ENCODE measurements around the gene GPR158.

GPR158 gene

DNA sequence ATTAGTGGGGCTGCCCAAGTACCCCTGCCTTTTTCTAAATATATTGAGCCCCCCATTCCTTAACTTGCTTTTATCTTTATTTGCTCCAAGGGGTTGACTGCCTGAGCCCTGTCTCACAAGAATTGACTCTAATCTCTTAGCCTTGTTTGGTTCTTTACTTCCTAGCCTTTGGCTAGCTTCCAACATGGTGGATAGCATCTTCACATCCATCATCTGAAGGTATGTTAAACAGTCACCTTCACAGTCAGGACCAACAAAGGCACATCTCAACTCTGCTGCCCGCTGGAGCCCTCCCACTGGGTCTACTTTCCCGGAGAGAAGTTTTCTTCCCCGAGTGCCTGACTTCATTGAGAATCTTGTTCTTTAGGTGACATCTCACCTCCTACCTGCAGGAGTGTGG, 329.5 kb downstream of the GPR158 start:
- no peak for DNase-seq (ENCODE audit: low read depth)

DNA sequence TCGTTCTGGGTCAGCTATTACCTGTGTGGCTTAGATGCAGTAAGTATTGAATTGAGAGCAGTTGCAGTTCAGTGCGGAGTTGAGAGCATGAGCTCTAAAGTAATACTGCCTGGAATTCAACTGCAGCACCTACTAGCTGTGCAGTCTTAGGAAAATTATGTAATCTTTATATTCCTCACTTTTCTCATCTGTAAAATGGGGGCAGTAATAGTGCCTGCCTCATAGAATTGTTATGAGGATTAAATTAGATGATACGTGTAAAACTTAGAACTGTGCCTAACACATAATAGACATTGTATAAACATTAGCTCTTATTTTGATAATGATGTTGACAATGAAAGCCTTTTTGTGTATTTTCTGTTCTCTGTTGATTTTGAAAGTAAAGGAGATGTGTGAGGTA, 330.0 kb downstream of the GPR158 start:
- no peak for DNase-seq (ENCODE audit: low read depth)

DNA sequence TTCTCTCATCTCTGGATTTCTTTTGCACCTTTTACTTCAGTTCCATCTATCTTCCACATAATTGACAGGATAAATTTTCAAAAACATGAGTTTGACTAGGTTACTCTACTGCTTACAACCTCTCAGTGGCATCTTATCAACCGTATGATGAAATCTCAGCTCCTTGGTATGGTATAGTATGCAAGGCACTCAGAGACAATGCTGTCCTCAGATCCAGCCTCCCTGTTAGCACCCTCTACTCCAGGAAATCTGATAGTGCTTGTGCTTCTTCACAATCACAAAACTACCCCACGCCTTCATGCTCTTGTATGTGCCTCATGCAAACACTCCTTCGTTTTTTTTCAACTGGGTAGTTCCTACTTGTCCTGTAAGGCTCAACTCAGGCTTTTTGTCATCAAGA, 330.7 kb downstream of the GPR158 start:
- no peak for DNase-seq (ENCODE audit: low read depth)

DNA sequence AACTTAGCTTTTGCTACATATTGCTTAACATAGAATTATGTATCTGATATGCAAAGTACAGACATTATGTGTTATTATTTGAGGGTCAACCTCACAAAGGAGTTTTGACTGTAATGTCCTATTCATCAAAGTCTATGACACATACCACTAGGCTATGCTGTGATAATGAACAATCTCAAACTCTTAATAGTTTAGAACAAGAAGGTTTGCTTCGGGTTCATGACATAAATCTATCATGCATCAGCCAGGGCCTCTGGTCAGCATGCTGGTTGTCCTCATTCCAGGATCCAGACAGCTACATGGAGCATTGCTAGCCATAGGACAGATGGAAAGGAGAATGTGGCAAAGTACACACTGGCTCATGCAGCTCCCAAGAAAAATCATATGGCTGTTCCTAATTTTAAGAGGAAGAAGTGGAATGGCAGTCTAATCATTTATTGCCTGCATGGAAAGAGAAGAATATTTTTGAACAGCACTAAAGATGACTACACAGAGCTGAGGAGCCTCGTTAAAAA, 332.1 kb downstream of the GPR158 start:
- DNase-seq (ENCODE audit: low read depth), result no peak

DNA sequence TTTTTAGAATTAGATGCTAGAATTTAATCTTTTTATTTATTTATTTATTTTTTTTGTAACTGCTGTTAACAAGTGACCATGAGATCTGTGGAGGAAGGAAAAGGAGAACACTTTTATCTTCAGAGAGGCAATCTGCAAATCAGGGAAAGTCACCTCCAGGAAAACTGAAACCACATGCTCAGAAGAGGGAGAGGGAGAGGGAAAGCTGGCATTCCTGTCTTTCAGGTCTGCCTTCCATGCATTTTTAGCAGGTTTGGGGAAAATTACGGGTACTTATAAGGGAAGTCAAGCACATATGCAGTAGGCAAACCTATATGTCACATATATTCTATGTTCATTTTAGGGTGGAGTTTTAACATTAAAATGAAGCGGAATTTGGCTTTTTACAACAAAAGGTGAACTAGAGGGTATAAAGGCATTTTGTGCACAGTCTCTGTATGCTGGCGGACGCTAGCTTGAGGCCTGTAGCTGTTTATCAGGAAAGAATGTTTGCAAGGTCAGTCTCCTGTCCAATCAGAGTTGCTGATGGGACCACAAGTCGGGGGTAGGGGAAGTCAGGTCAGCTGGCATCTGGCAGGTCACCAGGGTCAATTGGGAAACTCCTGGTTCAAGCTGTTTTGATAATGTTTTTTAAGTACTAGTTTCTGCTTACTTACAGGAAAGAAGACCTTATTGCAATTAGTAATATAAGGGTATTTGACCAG, 333.5 kb downstream of the GPR158 start:
- DNase-seq (ENCODE audit: low read depth), result no peak

DNA sequence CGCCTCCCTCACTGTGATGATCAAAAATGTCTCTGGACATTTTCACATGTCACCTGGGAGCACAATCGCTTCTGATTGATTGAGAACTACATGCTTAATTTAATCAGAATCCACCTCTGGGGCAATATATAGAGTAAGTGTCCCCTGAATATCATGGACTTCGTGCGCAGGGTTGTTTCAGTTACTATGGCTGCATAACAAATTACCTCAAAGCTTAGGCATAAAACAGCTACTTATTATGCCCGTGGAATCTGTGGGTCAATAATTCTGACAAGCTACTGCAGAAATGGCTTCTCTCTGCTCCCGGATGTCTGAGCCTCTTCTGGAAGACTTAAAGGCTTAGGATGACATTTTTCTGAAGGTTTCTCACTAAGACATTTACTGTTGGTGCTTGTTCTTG, 334.4 kb downstream of the GPR158 start:
- no peak for DNase-seq (ENCODE audit: low read depth)

DNA sequence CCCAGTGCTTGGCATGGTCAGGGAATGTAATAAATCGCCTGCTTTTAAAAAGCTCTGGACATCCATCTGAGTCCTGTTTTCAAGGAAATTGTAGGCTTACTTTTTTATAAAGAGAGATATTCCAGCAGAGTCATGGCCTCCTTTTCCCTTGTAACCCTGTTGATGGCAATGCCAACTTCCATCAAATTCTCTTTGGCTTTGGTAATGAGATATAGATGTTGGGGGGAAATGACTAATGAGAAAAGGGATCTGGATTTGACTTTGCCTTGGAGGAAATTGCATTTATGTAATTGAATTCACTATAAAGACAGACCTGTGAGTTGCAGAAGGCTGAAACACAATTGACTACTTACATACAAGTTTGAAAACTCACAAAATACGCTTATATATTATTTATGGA, 347.5 kb downstream of the GPR158 start:
- DNase-seq (ENCODE audit: low read depth), result no peak

DNA sequence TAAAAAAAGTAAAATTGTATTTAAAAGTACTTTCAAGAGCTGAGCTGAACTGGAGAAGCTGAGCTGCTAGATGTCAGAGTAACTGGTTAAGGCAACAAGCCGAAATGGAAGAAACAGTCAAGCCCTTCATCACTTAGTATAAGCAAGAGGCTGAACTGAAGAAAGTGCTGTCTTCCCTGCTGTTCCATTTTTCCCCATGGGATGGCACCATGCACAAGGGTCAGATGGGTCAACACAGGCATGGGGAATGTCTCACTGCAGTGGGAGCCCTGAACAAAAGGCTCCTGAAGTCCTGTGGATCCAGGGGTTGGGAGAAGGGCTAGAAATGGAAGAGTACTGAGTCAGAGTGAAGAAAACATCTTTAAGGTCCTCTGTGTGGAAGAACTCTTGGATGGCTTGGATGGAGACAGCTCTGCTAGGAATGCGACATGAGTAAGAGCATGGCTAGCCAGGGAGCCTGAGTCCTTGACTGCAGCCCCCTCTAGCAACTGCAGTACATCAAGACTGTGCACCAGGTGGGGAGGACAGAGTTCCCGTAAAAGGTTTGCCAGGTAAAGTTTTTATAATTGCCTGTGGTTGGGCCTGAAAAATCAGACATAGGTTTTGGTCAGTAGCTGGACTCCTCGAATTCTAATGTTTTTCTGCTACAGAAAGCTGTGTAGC, 348.3 kb downstream of the GPR158 start:
- DNase-seq (ENCODE audit: low read depth), result peak; percentile 47

DNA sequence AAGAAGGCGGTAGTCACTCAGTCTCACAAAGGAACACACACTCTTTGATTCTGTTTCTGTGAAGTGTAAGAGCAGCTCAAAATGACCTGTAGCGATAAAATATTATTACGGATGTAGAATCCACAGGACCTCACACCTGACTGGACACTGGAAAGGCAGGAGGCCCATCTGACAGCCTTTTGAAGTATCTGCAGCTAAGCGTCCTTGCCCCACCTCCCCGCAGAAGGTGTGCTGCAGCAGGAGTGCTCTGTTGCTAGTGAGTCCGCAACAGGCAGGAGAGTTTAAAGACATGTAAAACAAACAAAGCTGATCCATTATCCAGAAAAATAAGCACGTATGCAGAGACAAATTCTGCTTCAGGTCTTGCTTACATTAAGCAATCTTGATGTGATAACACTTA, 355.5 kb downstream of the GPR158 start:
- no peak for DNase-seq (ENCODE audit: low read depth)

DNA sequence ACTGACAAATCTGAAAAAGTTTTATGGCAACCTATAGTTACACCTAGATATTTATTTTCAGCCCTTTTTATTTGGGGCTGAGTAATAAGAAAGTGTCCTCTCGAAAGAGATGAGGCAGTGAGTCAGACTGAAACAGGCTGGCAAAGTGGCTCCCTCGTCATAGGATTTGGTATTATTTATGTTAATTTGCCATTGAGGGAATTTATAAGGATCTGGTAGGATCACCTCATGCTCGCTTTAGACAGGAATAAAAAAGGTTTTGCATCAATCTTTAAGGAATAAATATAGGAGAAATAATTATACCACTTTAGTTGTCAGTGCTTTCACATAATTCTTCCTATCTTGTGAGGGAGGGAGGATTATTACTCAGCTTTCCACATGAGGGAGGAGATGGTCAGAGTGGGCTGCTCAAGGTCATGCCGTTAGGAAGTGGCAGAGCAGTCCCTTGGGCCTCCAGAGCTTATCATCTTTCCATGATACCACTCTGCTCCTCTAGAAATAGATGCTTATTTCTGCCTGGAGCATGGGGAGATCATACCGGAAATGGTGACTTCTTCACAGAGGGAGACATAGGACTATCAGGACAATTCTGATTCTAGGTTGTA, 356.8 kb downstream of the GPR158 start:
- DNase-seq (ENCODE audit: low read depth), result no peak

DNA sequence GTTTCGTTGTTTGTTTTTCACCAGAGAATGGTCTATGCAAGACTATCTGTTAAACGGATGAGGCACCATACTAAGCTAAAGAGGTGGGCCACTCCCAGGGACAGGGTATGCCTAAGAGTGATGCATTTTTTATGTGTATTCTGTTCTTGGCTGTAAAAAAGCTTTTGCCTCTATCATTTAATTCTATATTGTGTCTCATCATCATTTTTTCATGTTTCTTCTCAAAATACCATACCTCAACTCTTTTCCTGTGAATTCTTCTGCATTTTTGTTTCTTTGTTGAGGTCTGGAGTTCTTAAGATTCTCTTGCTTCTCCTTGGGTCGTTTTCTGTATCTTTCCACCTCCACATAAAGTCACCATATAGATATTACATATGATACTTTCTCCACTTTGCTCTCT, 357.4 kb downstream of the GPR158 start:
- no peak for DNase-seq (ENCODE audit: low read depth)

DNA sequence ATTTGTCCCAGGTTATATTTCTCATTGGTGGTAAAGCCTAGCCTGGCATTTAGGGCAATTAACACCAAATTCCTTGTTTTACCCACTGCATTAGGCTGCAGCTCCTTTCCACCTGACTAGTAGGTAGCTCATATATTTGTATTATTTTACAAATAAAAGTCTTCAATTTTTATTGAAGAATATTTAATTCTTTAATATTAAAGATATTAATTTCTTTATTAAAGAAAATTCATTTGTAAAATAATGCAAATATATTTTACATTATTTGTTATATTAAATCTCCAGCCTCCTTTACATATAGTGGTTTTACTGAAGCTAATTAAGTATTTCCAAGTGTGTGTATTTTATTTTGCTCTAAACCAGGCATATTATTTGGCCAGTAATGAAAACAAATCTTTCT, 361.2 kb downstream of the GPR158 start:
- no peak for DNase-seq (ENCODE audit: low read depth)

DNA sequence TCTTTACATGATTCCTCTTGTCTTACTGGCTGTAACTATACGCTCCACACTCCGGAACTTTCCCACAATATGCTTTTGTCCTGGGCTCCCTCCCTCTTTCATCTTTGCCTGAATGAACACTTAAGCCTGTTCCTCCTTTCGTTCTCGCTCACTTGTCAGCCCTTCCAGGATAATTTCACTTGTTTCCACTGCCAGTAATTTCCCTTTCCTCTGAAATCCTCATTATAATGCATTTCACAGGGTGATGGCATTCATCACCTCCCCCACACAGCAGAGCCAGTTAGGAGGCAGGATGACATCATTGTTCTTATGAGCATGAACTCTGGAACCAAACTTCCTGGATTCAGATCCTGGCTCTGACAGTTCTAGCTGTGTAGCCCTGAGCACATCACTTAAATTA, 372.6 kb downstream of the GPR158 start:
- peak; percentile 69 for DNase-seq (ENCODE audit: low read depth)

DNA sequence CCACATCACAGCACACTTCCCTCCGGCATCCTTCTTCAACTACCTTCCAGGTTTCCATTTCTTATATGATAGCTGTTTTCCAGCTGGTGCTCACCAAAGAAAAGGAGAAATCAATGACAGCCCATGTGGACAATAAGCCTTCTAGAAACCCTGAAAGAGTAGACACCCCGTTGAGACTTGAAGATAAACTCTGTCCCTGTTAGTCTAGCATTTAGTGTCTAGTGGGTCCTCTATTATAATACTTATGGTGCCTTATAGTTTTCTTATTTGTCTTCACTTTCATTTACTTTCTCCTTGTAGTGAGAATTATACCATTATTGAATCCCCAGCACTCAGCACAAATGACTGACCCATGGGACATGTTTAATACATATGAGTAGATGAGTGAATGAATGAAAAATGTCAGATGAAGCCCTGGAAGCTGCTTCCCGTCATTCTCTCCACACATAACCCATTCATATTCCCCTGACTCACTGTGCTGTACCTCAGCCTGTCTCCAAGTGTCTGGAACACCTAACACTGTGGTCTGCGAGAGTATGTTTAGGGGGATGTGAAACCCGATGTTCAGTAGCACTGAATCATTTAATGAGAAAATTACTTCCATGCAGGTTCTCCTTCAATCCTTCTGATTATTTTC, 377.6 kb downstream of the GPR158 start:
- DNase-seq (ENCODE audit: low read depth), result peak; percentile 47

DNA sequence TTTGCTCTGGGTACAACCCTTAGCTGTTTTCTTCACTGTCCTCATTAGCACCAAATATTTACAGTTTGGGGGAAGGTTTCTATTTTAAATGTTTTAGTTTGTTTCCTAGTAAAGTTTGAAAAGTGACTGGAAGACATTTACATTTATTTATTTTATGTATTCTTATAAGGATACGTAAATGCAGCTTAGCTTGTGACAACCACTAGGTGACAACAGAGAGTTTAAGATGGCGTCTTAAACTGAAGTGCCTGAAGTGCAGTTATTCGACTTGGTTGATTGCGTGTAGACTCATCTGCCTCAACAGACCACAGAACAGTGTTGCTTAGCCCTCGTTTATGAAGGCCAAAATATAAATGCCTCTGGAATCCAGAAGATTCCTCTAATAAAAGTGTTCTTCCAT, 381.1 kb downstream of the GPR158 start:
- no peak for DNase-seq (ENCODE audit: low read depth)

DNA sequence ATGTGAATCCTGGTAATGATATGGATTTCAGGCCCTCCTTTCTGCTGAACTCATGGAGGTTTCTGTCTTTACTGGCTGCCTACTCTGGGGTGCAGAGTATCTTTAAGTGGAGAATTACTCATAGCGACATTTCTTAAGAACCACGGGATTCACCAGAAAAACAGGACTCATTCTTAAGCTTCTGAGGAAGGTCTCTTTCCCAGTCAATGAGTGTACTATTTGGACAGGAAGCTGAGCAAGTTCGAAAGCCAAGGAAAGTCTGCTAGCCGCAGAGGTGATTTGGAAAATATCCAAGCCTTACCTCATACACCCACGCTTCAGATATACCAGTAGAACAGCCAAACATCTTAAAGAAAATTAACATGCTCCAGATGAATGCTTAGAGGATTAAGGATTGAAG, 381.7 kb downstream of the GPR158 start:
- peak; percentile 97 for DNase-seq (ENCODE audit: low read depth)

DNA sequence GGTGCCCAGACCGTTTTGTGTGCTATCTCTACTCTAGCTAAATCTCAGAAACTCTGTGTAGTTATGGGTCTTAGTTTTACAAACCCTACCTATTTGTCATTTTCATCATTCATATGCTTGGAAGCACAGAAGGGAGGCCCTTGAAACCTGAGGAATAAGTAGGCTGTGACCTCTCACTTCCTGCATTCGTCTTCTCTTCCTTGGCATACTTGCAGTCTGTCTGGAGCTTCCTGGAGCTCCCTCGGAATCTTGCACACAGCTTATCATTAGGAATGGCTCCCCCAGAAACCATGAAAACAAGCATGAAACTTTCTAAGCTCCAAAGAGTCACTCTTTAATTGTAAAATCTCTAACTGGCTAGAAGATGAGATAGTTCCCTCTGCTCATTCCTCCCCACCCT, 382.3 kb downstream of the GPR158 start:
- DNase-seq (ENCODE audit: low read depth), result no peak

DNA sequence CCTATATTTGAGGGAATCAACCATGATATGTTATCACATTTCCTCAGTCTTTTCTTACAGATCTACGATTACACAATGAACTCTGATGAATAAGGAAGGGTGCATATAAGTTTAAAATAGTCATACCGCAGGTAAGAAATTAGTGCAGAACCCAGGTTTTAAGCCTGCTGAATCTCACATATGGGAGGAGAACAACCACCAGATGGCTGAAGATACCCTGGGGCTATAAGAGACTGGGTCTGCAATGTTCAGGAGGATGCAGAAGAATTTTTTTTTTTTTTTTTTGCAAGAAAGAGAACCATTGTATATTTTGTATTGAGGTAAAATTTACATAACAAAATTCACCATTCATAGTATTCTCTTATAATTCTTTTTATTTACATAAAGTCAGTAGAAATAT, 387.0 kb downstream of the GPR158 start:
- DNase-seq (ENCODE audit: low read depth), result no peak

DNA sequence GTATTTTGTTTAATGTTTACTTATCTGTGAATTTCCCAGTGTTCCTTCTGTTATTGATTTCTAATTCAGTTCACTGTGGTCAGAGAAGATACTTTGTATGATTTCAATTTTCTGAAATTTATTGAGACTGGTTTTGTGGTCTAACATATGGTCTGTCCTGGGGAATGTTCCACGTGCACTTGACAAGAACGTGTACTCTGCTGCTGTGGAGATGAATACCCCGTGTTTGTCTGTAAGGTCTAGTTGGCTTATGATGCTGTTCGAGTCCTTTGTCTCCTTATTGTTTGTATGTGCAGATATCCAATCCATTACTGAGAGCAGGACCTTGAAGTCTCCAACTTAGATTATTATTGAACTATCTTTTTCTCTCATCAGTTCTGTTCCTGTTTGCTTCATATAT, 387.7 kb downstream of the GPR158 start:
- DNase-seq (ENCODE audit: low read depth), result no peak

DNA sequence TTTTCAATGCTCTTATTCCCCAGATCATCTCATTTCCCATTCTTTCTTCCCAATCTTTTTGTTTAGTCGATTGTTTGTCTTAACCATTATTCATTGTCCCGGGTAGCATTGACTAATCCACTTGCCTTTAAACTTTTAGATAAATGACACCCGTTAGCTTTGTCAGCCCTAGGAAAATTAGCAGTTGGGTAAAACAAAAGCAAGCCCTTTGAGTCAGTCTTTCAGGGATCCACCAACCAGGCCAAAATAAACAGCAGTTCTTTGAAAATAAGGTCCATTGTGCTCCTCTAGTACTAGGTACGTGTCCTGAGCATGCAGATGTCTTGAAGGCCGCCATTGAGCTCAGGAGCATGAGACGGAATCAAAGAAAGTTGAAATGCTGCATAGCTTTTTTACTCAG, 389.6 kb downstream of the GPR158 start:
- no peak for DNase-seq (ENCODE audit: low read depth)

DNA sequence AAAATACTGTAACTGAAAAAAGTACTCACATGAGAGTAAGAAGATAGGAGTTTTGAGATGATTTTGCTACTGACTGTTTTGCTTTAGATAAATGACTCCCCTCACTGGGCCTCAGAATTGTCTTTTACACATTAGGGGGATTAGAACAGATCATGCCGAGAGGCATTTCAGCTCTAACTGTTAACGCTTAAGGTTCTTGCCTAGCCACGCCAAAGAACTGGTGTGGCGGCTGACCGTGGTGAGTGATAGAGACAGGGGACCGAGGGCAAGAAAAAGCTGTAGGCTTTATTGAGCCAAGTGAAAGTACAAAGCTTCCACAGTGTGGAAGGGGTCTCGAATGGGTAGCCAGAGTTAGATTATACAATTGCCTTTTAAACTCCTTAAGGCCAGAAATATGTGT, 390.8 kb downstream of the GPR158 start:
- DNase-seq (ENCODE audit: low read depth), result no peak

DNA sequence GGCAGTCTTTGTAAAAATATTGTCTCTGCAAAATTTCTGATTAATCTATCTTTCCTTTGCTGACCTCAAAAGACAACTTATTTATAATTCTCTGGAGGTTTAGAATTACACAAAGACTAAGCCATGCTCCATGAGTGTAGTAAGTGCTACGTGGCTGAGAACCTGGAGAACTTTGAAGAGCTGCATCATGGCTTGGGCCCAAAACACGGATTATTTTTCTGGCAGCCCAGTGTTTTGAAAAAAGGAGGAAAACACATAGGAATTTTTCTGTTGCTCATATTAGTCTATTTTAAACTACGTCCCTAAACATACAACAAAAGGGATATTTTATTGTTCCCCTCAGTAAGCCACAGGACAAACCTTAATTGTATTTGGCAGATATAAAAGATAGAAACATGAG, 398.5 kb downstream of the GPR158 start:
- DNase-seq (ENCODE audit: low read depth), result peak; percentile 69

DNA sequence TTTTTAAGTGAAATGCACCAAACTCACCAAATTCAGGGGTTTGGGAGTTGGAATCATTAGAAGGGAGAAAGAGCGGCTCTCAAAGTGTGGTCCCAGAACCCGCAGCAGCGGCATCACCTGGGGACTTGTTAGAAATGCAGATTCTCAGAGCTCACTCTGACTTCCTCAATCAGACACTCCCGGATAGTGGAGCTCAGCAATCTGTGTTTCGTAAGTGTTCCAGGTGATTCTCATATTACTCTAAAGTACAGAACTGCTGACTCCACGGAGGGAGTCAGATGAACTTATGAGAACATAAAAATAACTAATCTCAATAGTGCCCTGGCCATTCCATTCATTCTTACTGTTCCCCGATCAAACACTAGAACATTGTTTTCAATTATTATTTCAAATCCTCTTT, 400.5 kb downstream of the GPR158 start:
- no peak for DNase-seq (ENCODE audit: low read depth)
